DOHH2 (cell line): ENCODE measurements around the gene SH3D19.

Source experiments
- CTCF ChIP-seq: fragments of 200-600 bp; sonication (generic); IDR thresholded peaks from one replicate; pipeline ENCODE4 v1.5.1; 2014; ENCODE audit warnings: antibody characterized with exemption, mild to moderate bottlenecking, low read depth, low read length; ENCODE audit not compliant: poor library complexity, severe bottlenecking
- EZH2phosphoT487 ChIP-seq: fragments of 200-600 bp; sonication (generic); IDR thresholded peaks from 2 replicates; pipeline ENCODE4 v1.6.1; 2017; ENCODE audit warnings: borderline replicate concordance, mild to moderate bottlenecking, antibody characterized with exemption, low read length, moderate library complexity, mixed read lengths

- no peak for TF ChIP-seq CTCF
- TF ChIP-seq EZH2phosphoT487: no peak
These were observed 69.3 kb downstream of the SH3D19 start for GRCh38 chr4:151256134-151256533.
